Heart left ventricle (tissue), 13 donors: Measurements from ENCODE around the gene TRPM2.

Experiments
- POLR2A ChIP-seq, 2 donors: fragments of 450-650 bp; IDR thresholded peaks; one replicate each; pipeline ENCODE4 v1.6.1; 2017; ENCODE audit warnings: antibody characterized with exemption in 2 of 2, mild to moderate bottlenecking in 2 of 2, moderate library complexity in 2 of 2
- TF ChIP-seq, protein P1 (sequence below), 12 donors: fragments of 200-600 bp; sonication (generic) in 4 of 12; IDR thresholded peaks; one replicate each; pipeline versions ENCODE4 v1.5.0 to v1.8.0; 2018 to 2022; ENCODE audit warnings: antibody characterized with exemption in 12 of 12, mild to moderate bottlenecking in 5 of 12
- donor health status: ischemic (EF 13 %, LVEDD 7.1; RV severe dilation, severe dysfunction).
- donor health status: DM: no; HTN: yes; CAD: no.
- donor health status: DM: no; HTN: no; CAD: no.
- donor health status: ischemic (EF 25% LVEDD 6.9; RV normal size, moderate dysfunction).
- donor health status: ischemic (EF 25% LVEDD 5.7; RV mildly dilated, moderate dysfunction).
- donor health status: ischemic (EF 35%, LVEDD 5.7; RV mildly dilated, moderate dysfunction).
- donor health status: nonischemic (EF 11% LVEDD 7.7; RV severe dilation, severe dysfunction).
- donor health status: DM: yes; HTN: yes; CAD: no.
- donor health status: PGD.
- donor health status: ischemic (EF 29% LVEDD 5.4; RV normal size, mild dysfunction).
- donor health status: nonischemic (EF 23%, LVEDD 6.1; RV moderate dilation, normal function).

DNA sequence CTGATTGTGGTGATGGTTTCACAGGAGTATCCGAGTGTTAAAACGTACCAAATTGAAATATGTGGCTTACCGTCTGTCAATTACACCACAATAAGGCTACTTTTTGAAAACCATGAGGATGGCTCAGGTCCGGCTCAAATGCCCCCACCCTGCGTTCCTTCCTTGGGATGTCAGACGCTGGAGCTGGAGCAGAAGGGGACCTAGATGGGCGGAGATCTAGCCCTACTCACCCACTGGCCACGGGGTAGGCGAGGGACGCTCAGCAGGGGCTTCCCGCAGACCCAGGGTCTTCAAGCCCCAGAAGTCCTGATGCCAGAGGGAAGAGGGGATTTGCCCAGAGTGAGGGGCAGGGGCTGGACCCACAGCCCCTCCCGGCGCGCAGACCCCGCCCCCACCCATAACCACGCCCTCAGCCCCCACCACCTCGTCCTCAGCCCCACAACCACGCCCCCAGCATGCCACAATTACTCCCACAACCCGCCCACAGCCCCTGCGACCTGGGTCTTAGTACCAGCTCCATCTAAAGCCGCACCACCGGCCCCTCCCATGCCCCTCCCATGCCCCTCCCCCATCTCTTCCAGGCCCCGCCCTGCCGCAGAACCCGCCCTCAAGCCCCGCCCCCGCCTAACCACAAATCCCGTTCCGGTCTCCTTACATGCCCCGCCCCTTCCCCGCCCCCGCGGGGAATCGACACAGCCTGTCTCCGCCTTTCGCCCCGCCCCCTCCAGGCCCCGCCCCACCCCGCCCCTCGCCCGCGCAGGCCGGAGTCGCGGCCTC, 101.5 kb downstream of the TRPM2 start, which contains the start of gene LRRC3:
- TF ChIP-seq, protein P1, sequence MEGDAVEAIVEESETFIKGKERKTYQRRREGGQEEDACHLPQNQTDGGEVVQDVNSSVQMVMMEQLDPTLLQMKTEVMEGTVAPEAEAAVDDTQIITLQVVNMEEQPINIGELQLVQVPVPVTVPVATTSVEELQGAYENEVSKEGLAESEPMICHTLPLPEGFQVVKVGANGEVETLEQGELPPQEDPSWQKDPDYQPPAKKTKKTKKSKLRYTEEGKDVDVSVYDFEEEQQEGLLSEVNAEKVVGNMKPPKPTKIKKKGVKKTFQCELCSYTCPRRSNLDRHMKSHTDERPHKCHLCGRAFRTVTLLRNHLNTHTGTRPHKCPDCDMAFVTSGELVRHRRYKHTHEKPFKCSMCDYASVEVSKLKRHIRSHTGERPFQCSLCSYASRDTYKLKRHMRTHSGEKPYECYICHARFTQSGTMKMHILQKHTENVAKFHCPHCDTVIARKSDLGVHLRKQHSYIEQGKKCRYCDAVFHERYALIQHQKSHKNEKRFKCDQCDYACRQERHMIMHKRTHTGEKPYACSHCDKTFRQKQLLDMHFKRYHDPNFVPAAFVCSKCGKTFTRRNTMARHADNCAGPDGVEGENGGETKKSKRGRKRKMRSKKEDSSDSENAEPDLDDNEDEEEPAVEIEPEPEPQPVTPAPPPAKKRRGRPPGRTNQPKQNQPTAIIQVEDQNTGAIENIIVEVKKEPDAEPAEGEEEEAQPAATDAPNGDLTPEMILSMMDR (IDR thresholded peaks at IDR 0.05): no peak
- no peak for TF ChIP-seq POLR2A (IDR thresholded peaks at IDR 0.05)
